Measurements from ENCODE around the gene BSN. TPM values are rescaled to one million over a fixed set of nuclear protein-coding genes. Genes with fewer than 3 reads are reported as not detected.

The BSN gene
- total RNA-seq, 1 donor from 2014 or later: 46.9 TPM

GRCh38 chr3:49649576-49649975, 95.3 kb downstream of the BSN start:
- H3K36me3 Mint-ChIP-seq (ENCODE audit: unreplicated experiment): peaks cover 9% of the 10 kb centered on the region
- H3K27me3 Mint-ChIP-seq (ENCODE audit: unreplicated experiment): peaks cover 15% of the 10 kb centered on the region
- H3K27ac Mint-ChIP-seq (ENCODE audit: unreplicated experiment): no peak overlapping the region
- H3K4me3 Mint-ChIP-seq (ENCODE audit: unreplicated experiment): no peak overlapping the region
- DNase-seq: no peak
- TF ChIP-seq CTCF (IDR thresholded peaks at IDR 0.05; ENCODE audit: partially characterized antibody, unreplicated experiment): no peak
- peaks cover 6% of the 10 kb centered on the region for H3K4me1 Mint-ChIP-seq (ENCODE audit: low read depth, unreplicated experiment)
- H3K9me3 Mint-ChIP-seq (ENCODE audit: unreplicated experiment): peaks cover 9% of the 10 kb centered on the region

GRCh38 chr3:49650177-49650576, 95.9 kb downstream of the BSN start:
- peaks cover 5% of the 10 kb centered on the region for H3K36me3 Mint-ChIP-seq (ENCODE audit: unreplicated experiment)
- peaks cover 7% of the 10 kb centered on the region for H3K9me3 Mint-ChIP-seq (ENCODE audit: unreplicated experiment)
- peaks cover 15% of the 10 kb centered on the region for H3K27me3 Mint-ChIP-seq (ENCODE audit: unreplicated experiment)
- H3K27ac Mint-ChIP-seq (ENCODE audit: unreplicated experiment): no peak overlapping the region
- DNase-seq: no peak
- peaks cover 6% of the 10 kb centered on the region for H3K4me1 Mint-ChIP-seq (ENCODE audit: low read depth, unreplicated experiment)
- no peak overlapping the region for H3K4me3 Mint-ChIP-seq (ENCODE audit: unreplicated experiment)
- TF ChIP-seq CTCF (IDR thresholded peaks at IDR 0.05; ENCODE audit: partially characterized antibody, unreplicated experiment): no peak

- Mint-ChIP-seq H3K4me3 (ENCODE audit: unreplicated experiment) (no peak overlapping the region), H3K4me1 (ENCODE audit: low read depth, unreplicated experiment) (peaks cover 6% of the 10 kb centered on the region), H3K27ac (ENCODE audit: unreplicated experiment) (no peak overlapping the region), H3K36me3 (ENCODE audit: unreplicated experiment) (no peaks in the 10 kb centered on the region), H3K9me3 (ENCODE audit: unreplicated experiment) (peaks cover 5% of the 10 kb centered on the region), H3K27me3 (ENCODE audit: unreplicated experiment) (peaks cover 12% of the 10 kb centered on the region)
- no peak for DNase-seq
- TF ChIP-seq CTCF (IDR thresholded peaks at IDR 0.05; ENCODE audit: partially characterized antibody, unreplicated experiment): no peak
Measured at GRCh38 chr3:49650637-49651036, 96.4 kb downstream of the BSN start.

GRCh38 chr3:49652218-49652902, 98.1 kb downstream of the BSN start:
- Mint-ChIP-seq H3K27me3 (ENCODE audit: unreplicated experiment) (peaks cover 8% of the 10 kb centered on the region), H3K36me3 (ENCODE audit: unreplicated experiment) (no peaks in the 10 kb centered on the region), H3K27ac (ENCODE audit: unreplicated experiment) (no peak overlapping the region), H3K4me1 (ENCODE audit: low read depth, unreplicated experiment) (peaks cover 2% of the 10 kb centered on the region), H3K4me3 (ENCODE audit: unreplicated experiment) (no peak overlapping the region), H3K9me3 (ENCODE audit: unreplicated experiment) (peaks cover 6% of the 10 kb centered on the region)
- no peak for TF ChIP-seq CTCF (IDR thresholded peaks at IDR 0.05; ENCODE audit: partially characterized antibody, unreplicated experiment)
- no peak for DNase-seq

- Mint-ChIP-seq H3K4me3 (ENCODE audit: unreplicated experiment) (no peak overlapping the region), H3K9me3 (ENCODE audit: unreplicated experiment) (peaks cover 6% of the 10 kb centered on the region), H3K4me1 (ENCODE audit: low read depth, unreplicated experiment) (peaks cover 4% of the 10 kb centered on the region), H3K36me3 (ENCODE audit: unreplicated experiment) (no peaks in the 10 kb centered on the region), H3K27ac (ENCODE audit: unreplicated experiment) (no peak overlapping the region), H3K27me3 (ENCODE audit: unreplicated experiment) (peaks cover 9% of the 10 kb centered on the region)
- no peak for DNase-seq
- no peak for TF ChIP-seq CTCF (IDR thresholded peaks at IDR 0.05; ENCODE audit: partially characterized antibody, unreplicated experiment)
Measured at GRCh38 chr3:49652903-49653415, 98.7 kb downstream of the BSN start.

Measured in glutamatergic neuron (in vitro differentiated cells).